GM19035 (cell line): ENCODE data around the gene GPR137.
"Not testable (repeated sequence)": the region's sequence is repeated elsewhere in the genome, so short reads cannot be mapped to it uniquely, and the experiment has no call there.

Source experiments
- ATAC-seq: cut with Tn5 transposase; IDR thresholded peaks from one replicate; pipeline ENCODE4 v1.9.1; 2021; ENCODE audit not compliant: unreplicated experiment

GPR137 gene

GRCh38 chr11:64299847-64300648 lies 14.4 kb downstream of the GPR137 start, which contains the start of gene CATSPERZ:
Gene CATSPERZ (plus strand): TSS chr11:64300358. CDS start chr11:64300411, 53 bp downstream.
- no peak for ATAC-seq

- no peak for ATAC-seq
These were observed 17.7 kb downstream of the GPR137 start for GRCh38 chr11:64303109-64304031.

GRCh38 chr11:64304032-64304315 lies 18.3 kb downstream of the GPR137 start:
- ATAC-seq, result no peak

- peak; percentile 26 for ATAC-seq
These were observed 18.8 kb downstream of the GPR137 start for GRCh38 chr11:64304316-64305072.

GRCh38 chr11:64305075-64305690 lies 19.5 kb downstream of the GPR137 start, which contains the start of gene ESRRA:
Gene ESRRA (plus strand): TSS chr11:64305524. CDS start chr11:64307180, 1,656 bp downstream.
- peak; percentile 70 for ATAC-seq

GRCh38 chr11:64305691-64306562 lies 20.3 kb downstream of the GPR137 start:
- ATAC-seq, result peak; percentile 25

GRCh38 chr11:64306563-64306875 lies 20.9 kb downstream of the GPR137 start:
- ATAC-seq, result no peak

- ATAC-seq, result no peak
These were observed 21.4 kb downstream of the GPR137 start for GRCh38 chr11:64306876-64307622.

- not testable (repeated sequence) for ATAC-seq
These were observed 22.1 kb downstream of the GPR137 start for GRCh38 chr11:64307795-64308194.

GRCh38 chr11:64312947-64313346 lies 27.3 kb downstream of the GPR137 start:
- no peak for ATAC-seq

GRCh38 chr11:64313491-64314145 lies 28.0 kb downstream of the GPR137 start:
- no peak for ATAC-seq

GRCh38 chr11:64314146-64314804 lies 28.6 kb downstream of the GPR137 start:
- no peak for ATAC-seq

- ATAC-seq, result no peak
These were observed 29.3 kb downstream of the GPR137 start for GRCh38 chr11:64314805-64315561.

- ATAC-seq, result not testable (repeated sequence)
These were observed 30.2 kb downstream of the GPR137 start for GRCh38 chr11:64315667-64316526.

- peak; percentile 4 for ATAC-seq
These were observed 31.1 kb downstream of the GPR137 start for GRCh38 chr11:64316672-64317324.
